SK-N-SH treated with all-trans-retinoic acid at 6 μM for 48 hours (cell line): ENCODE data around the gene ATXN10.

Experiments
- ATAC-seq: fragments of 200-7000 bp; cut with Tn5 transposase; 3 replicates; pipeline ENCODE4 v1.9.1; 2020; ENCODE audit warnings: mild to moderate bottlenecking, moderate library complexity
- ARNTL ChIP-seq: fragments of 450-650 bp; formaldehyde crosslinking; IDR thresholded peaks from 2 replicates; pipeline ENCODE4 v1.5.0; 2020; ENCODE audit warnings: low read depth, mild to moderate bottlenecking, moderate library complexity, borderline replicate concordance
- BACH2 ChIP-seq: fragments of 250-450 bp; sonication (Bioruptor Pico); IDR thresholded peaks from 2 replicates; pipeline ENCODE4 v1.9.0; 2021; ENCODE audit warnings: mild to moderate bottlenecking, borderline replicate concordance
- CSDC2 ChIP-seq: fragments of 250-450 bp; sonication (Bioruptor Pico); IDR thresholded peaks from 2 replicates; pipeline ENCODE4 v1.5.0; 2020; ENCODE audit warnings: mild to moderate bottlenecking, moderate library complexity
- ESRRG ChIP-seq: fragments of 250-450 bp; sonication (Bioruptor Pico); IDR thresholded peaks from 2 replicates; pipeline ENCODE4 v1.6.1; 2021; ENCODE audit warnings: mild to moderate bottlenecking
- ISL1 ChIP-seq: fragments of 250-450 bp; sonication (Bioruptor Pico); IDR thresholded peaks from 2 replicates; pipeline ENCODE4 v2.1.2; 2022; ENCODE audit warnings: mild to moderate bottlenecking, moderate library complexity
- OSR1 ChIP-seq: fragments of 250-450 bp; sonication (Bioruptor Pico); IDR thresholded peaks from 2 replicates; pipeline ENCODE4 v1.8.0; 2022; ENCODE audit warnings: moderate library complexity, mild to moderate bottlenecking, inconsistent platforms
- PPARA ChIP-seq: fragments of 250-450 bp; sonication (Bioruptor Pico); IDR thresholded peaks from 2 replicates; pipeline ENCODE4 v1.5.0; 2020; ENCODE audit warnings: mild to moderate bottlenecking, borderline replicate concordance
- RARB ChIP-seq: fragments of 250-450 bp; sonication (Bioruptor Pico); IDR thresholded peaks from 2 replicates; pipeline ENCODE4 v1.8.0; 2021; ENCODE audit warnings: mild to moderate bottlenecking, moderate library complexity
- SNAI2 ChIP-seq: fragments of 250-450 bp; sonication (Bioruptor Pico); IDR thresholded peaks from 2 replicates; pipeline ENCODE4 v1.5.0; 2020; ENCODE audit warnings: mild to moderate bottlenecking, moderate library complexity
- TCF4 ChIP-seq: fragments of 250-450 bp; sonication (Bioruptor Pico); IDR thresholded peaks from 2 replicates; pipeline ENCODE4 v1.8.0; 2021; ENCODE audit warnings: mild to moderate bottlenecking, moderate library complexity, borderline replicate concordance
- TOX ChIP-seq: fragments of 250-450 bp; sonication (Bioruptor Pico); IDR thresholded peaks from 2 replicates; pipeline ENCODE4 v1.8.0; 2021; ENCODE audit warnings: mild to moderate bottlenecking, moderate library complexity, borderline replicate concordance
- ZC3H10 ChIP-seq: fragments of 250-450 bp; sonication (Bioruptor Pico); IDR thresholded peaks from 2 replicates; pipeline ENCODE4 v1.5.1; 2021; ENCODE audit warnings: mild to moderate bottlenecking, moderate library complexity
- ZFP3 ChIP-seq: fragments of 250-450 bp; sonication (Bioruptor Pico); IDR thresholded peaks from 2 replicates; pipeline ENCODE4 v1.5.0; 2020; ENCODE audit warnings: mild to moderate bottlenecking, moderate library complexity
- ZFP30 ChIP-seq: fragments of 450-650 bp; formaldehyde crosslinking; IDR thresholded peaks from 2 replicates; pipeline ENCODE4 v1.5.0; 2022; ENCODE audit warnings: mild to moderate bottlenecking, moderate library complexity
- ZNF70 ChIP-seq: fragments of 450-650 bp; formaldehyde crosslinking; IDR thresholded peaks from 2 replicates; pipeline ENCODE4 v1.5.0; 2020; ENCODE audit warnings: mild to moderate bottlenecking, moderate library complexity
- TF ChIP-seq, protein P1 (sequence below): fragments of 250-450 bp; sonication (Bioruptor Pico); IDR thresholded peaks from 2 replicates; pipeline ENCODE4 v1.5.1; 2021; ENCODE audit warnings: mild to moderate bottlenecking, moderate library complexity
- TF ChIP-seq, protein P2 (sequence below): fragments of 250-450 bp; sonication (Bioruptor Pico); IDR thresholded peaks from 2 replicates; pipeline ENCODE4 v1.5.1; 2020; ENCODE audit warnings: low read depth, mild to moderate bottlenecking, moderate library complexity
- TF ChIP-seq, protein P3 (sequence below): fragments of 250-450 bp; sonication (Bioruptor Pico); IDR thresholded peaks from 2 replicates; pipeline ENCODE4 v1.8.0; 2020; ENCODE audit warnings: mild to moderate bottlenecking, moderate library complexity, borderline replicate concordance
- TF ChIP-seq, protein P4 (sequence below): fragments of 250-450 bp; sonication (Bioruptor Pico); IDR thresholded peaks from 2 replicates; pipeline ENCODE4 v1.8.0; 2021; ENCODE audit warnings: low read depth, mild to moderate bottlenecking, moderate library complexity, borderline replicate concordance
- TF ChIP-seq, protein P5 (sequence below): fragments of 250-450 bp; sonication (Bioruptor Pico); IDR thresholded peaks from 2 replicates; pipeline ENCODE4 v1.5.0; 2020; ENCODE audit warnings: mild to moderate bottlenecking, moderate library complexity

ATXN10 gene

DNA sequence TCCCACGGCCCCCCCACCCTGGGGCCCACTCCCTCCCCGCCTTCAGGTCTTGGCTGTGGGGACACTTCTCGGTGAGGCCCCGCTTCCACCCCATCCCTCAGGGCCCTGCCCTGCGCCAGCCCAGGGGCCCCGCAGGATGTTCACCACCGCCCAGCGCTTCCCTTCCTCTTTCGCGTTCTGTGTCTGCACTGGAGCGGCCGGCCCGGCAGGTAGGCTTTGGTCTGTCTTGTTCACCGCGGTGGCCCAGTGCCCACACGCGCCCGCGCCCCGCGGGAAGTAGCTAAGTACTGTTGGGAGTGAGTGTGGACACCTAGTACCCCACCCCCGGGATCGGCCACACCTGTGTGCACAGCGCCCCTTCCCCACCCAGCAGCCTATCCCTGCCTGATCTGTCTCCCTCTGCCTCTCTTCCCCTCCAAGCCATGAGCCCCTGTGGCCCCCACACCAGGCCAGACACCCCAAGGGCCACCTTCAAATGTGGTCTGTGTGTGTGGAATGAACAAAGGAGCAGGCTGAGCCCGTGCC is 219.9 kb downstream of the ATXN10 start:
- no peak for ATAC-seq
- TF ChIP-seq, protein P1, sequence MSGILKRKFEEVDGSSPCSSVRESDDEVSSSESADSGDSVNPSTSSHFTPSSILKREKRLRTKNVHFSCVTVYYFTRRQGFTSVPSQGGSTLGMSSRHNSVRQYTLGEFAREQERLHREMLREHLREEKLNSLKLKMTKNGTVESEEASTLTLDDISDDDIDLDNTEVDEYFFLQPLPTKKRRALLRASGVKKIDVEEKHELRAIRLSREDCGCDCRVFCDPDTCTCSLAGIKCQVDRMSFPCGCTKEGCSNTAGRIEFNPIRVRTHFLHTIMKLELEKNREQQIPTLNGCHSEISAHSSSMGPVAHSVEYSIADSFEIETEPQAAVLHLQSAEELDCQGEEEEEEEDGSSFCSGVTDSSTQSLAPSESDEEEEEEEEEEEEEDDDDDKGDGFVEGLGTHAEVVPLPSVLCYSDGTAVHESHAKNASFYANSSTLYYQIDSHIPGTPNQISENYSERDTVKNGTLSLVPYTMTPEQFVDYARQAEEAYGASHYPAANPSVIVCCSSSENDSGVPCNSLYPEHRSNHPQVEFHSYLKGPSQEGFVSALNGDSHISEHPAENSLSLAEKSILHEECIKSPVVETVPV (CRISPR knock-in tag): no peak
- no peak for TF ChIP-seq ISL1 (CRISPR knock-in tag)
- no peak for TF ChIP-seq ZC3H10 (CRISPR knock-in tag)
- TF ChIP-seq ZFP30 (CRISPR knock-in tag): no peak
- TF ChIP-seq ESRRG (CRISPR knock-in tag): no peak
- no peak for TF ChIP-seq CSDC2
- no peak for TF ChIP-seq ARNTL (CRISPR knock-in tag)
- TF ChIP-seq ZFP3 (CRISPR knock-in tag): no peak
- TF ChIP-seq, protein P2, sequence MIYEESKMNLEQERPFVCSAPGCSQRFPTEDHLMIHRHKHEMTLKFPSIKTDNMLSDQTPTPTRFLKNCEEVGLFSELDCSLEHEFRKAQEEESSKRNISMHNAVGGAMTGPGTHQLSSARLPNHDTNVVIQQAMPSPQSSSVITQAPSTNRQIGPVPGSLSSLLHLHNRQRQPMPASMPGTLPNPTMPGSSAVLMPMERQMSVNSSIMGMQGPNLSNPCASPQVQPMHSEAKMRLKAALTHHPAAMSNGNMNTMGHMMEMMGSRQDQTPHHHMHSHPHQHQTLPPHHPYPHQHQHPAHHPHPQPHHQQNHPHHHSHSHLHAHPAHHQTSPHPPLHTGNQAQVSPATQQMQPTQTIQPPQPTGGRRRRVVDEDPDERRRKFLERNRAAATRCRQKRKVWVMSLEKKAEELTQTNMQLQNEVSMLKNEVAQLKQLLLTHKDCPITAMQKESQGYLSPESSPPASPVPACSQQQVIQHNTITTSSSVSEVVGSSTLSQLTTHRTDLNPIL (CRISPR knock-in tag): no peak
- no peak for TF ChIP-seq OSR1 (CRISPR knock-in tag)

DNA sequence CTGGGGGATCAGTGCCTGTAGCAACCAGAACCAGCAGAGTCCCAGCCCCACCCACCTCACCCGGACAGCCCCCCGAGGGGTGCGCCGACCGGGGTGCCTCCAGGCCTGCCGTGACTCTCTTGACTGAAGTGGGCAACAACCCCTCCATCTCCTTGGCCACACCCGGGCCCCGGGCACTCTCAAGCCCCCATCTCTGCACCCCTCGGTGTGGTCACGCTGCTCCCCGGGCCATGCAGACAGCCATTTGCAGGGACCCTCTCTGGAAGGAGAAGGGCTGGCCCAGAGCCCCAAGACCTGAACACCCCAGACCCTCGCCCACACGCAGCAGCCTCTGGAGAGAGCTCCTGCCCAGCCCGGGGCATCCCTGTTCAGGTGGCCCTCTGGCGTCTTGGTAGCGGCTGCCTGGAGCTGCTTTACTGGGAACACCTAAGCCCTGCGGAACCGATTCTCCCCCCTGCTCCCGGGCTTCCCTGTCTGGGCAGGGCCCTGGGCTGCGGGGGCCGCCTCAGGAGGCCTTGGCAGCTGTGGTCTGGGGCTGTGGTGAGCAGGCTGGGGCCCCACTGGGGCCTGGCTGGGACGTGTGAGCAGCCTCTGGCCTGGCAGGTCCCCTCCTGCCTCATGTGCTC is 220.5 kb downstream of the ATXN10 start:
- ATAC-seq: no peak
- TF ChIP-seq TOX (CRISPR knock-in tag): no peak
- no peak for TF ChIP-seq ZFP3 (CRISPR knock-in tag)
- TF ChIP-seq, protein P3, sequence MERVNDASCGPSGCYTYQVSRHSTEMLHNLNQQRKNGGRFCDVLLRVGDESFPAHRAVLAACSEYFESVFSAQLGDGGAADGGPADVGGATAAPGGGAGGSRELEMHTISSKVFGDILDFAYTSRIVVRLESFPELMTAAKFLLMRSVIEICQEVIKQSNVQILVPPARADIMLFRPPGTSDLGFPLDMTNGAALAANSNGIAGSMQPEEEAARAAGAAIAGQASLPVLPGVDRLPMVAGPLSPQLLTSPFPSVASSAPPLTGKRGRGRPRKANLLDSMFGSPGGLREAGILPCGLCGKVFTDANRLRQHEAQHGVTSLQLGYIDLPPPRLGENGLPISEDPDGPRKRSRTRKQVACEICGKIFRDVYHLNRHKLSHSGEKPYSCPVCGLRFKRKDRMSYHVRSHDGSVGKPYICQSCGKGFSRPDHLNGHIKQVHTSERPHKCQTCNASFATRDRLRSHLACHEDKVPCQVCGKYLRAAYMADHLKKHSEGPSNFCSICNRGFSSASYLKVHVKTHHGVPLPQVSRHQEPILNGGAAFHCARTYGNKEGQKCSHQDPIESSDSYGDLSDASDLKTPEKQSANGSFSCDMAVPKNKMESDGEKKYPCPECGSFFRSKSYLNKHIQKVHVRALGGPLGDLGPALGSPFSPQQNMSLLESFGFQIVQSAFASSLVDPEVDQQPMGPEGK (CRISPR knock-in tag): no peak
- TF ChIP-seq RARB (CRISPR knock-in tag): no peak
- TF ChIP-seq, protein P2 (CRISPR knock-in tag): no peak
- no peak for TF ChIP-seq BACH2 (CRISPR knock-in tag)
- no peak for TF ChIP-seq OSR1 (CRISPR knock-in tag)
- TF ChIP-seq, protein P4, sequence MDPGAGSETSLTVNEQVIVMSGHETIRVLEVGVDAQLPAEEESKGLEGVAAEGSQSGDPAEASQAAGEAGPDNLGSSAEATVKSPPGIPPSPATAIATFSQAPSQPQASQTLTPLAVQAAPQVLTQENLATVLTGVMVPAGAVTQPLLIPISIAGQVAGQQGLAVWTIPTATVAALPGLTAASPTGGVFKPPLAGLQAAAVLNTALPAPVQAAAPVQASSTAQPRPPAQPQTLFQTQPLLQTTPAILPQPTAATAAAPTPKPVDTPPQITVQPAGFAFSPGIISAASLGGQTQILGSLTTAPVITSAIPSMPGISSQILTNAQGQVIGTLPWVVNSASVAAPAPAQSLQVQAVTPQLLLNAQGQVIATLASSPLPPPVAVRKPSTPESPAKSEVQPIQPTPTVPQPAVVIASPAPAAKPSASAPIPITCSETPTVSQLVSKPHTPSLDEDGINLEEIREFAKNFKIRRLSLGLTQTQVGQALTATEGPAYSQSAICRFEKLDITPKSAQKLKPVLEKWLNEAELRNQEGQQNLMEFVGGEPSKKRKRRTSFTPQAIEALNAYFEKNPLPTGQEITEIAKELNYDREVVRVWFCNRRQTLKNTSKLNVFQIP: no peak
- no peak for TF ChIP-seq ZC3H10 (CRISPR knock-in tag)
- TF ChIP-seq, protein P5, sequence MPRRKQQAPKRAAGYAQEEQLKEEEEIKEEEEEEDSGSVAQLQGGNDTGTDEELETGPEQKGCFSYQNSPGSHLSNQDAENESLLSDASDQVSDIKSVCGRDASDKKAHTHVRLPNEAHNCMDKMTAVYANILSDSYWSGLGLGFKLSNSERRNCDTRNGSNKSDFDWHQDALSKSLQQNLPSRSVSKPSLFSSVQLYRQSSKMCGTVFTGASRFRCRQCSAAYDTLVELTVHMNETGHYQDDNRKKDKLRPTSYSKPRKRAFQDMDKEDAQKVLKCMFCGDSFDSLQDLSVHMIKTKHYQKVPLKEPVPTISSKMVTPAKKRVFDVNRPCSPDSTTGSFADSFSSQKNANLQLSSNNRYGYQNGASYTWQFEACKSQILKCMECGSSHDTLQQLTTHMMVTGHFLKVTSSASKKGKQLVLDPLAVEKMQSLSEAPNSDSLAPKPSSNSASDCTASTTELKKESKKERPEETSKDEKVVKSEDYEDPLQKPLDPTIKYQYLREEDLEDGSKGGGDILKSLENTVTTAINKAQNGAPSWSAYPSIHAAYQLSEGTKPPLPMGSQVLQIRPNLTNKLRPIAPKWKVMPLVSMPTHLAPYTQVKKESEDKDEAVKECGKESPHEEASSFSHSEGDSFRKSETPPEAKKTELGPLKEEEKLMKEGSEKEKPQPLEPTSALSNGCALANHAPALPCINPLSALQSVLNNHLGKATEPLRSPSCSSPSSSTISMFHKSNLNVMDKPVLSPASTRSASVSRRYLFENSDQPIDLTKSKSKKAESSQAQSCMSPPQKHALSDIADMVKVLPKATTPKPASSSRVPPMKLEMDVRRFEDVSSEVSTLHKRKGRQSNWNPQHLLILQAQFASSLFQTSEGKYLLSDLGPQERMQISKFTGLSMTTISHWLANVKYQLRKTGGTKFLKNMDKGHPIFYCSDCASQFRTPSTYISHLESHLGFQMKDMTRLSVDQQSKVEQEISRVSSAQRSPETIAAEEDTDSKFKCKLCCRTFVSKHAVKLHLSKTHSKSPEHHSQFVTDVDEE: no peak
- no peak for TF ChIP-seq CSDC2
- no peak for TF ChIP-seq PPARA (CRISPR knock-in tag)
- TF ChIP-seq ZNF70: no peak
- TF ChIP-seq TCF4 (CRISPR knock-in tag): no peak
- TF ChIP-seq SNAI2 (CRISPR knock-in tag): no peak
